A673 (cell line): ENCODE data around the gene ANO3.

Source experiments
- EZH2 ChIP-seq: fragments of 200-600 bp; sonication (generic); IDR thresholded peaks from 2 replicates; pipeline ENCODE4 v1.6.1; 2017; ENCODE audit warnings: borderline replicate concordance, low read depth, mild to moderate bottlenecking, mixed read lengths, antibody characterized with exemption, low read length; ENCODE audit not compliant: poor library complexity, severe bottlenecking
- TF ChIP-seq, protein P1 (sequence below): fragments of 300-800, 200-600 bp; sonication (generic); conservative IDR thresholded peaks from 2 replicates; pipeline ENCODE4 v1.5.1; 2017; ENCODE audit warnings: low read depth, mild to moderate bottlenecking, antibody characterized with exemption, low read length, moderate library complexity, mixed read lengths

DNA sequence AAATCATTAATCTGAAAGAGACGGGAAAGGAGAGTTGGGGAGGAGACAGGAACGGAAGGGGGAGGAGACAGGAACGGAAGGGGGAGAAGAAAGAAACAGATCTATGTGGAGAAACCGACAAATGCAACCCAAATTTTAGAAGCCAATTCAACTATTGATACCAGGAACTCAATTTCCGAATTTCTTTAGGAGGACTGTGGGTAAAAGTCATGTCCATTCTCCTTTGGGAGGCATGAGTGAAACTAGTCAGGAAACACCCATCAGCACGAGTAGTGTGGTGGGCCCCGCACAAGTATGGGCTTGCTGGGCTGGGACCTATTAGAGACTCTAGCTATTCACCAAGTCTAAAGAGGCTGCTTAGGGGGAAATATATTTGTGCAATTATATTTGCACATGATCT is 18.1 kb downstream of the ANO3 start:
- TF ChIP-seq, protein P1, sequence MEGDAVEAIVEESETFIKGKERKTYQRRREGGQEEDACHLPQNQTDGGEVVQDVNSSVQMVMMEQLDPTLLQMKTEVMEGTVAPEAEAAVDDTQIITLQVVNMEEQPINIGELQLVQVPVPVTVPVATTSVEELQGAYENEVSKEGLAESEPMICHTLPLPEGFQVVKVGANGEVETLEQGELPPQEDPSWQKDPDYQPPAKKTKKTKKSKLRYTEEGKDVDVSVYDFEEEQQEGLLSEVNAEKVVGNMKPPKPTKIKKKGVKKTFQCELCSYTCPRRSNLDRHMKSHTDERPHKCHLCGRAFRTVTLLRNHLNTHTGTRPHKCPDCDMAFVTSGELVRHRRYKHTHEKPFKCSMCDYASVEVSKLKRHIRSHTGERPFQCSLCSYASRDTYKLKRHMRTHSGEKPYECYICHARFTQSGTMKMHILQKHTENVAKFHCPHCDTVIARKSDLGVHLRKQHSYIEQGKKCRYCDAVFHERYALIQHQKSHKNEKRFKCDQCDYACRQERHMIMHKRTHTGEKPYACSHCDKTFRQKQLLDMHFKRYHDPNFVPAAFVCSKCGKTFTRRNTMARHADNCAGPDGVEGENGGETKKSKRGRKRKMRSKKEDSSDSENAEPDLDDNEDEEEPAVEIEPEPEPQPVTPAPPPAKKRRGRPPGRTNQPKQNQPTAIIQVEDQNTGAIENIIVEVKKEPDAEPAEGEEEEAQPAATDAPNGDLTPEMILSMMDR: no peak
- no peak for TF ChIP-seq EZH2
